Cortex of kidney (tissue), 1 donor: Measurements from ENCODE around the gene ST14.
"Not testable (repeated sequence)": the region's sequence is repeated elsewhere in the genome, so short reads cannot be mapped to it uniquely, and the experiment has no call there.

Source experiments
- DNase-seq: peaks from one replicate; lab custom pipeline; 2025; lab: John Stamatoyannopoulos, UW

ST14 gene

GRCh38 chr11:130233888-130234287 lies 74.3 kb downstream of the ST14 start:
- DNase-seq: not testable (repeated sequence)

GRCh38 chr11:130234315-130234714 lies 74.7 kb downstream of the ST14 start:
- DNase-seq: no peak

- no peak for DNase-seq
Measured at GRCh38 chr11:130237282-130238006, 77.9 kb downstream of the ST14 start.

GRCh38 chr11:130241713-130242112 lies 82.1 kb downstream of the ST14 start:
- DNase-seq: no peak

- DNase-seq: no peak
Measured at GRCh38 chr11:130243816-130244215, 84.2 kb downstream of the ST14 start.

- no peak for DNase-seq
Measured at GRCh38 chr11:130244848-130245247, 85.3 kb downstream of the ST14 start.

- DNase-seq: not testable (repeated sequence)
Measured at GRCh38 chr11:130245375-130245774, 85.8 kb downstream of the ST14 start.

- no peak for DNase-seq
Measured at GRCh38 chr11:130246270-130246669, 86.7 kb downstream of the ST14 start.

- DNase-seq: no peak
Measured at GRCh38 chr11:130246738-130247137, 87.2 kb downstream of the ST14 start.

GRCh38 chr11:130247319-130247718 lies 87.7 kb downstream of the ST14 start:
- DNase-seq: no peak

GRCh38 chr11:130249371-130249770 lies 89.8 kb downstream of the ST14 start:
- DNase-seq: no peak

GRCh38 chr11:130249929-130250328 lies 90.3 kb downstream of the ST14 start:
- not testable (repeated sequence) for DNase-seq

GRCh38 chr11:130251763-130252162 lies 92.2 kb downstream of the ST14 start:
- DNase-seq: not testable (repeated sequence)
